ENCODE results near the gene ASNSD1.
"Not testable (repeated sequence)": the region's sequence is repeated elsewhere in the genome, so short reads cannot be mapped to it uniquely, and the experiment has no call there.

The ASNSD1 gene

GRCh38 chr2:189646521-189646920, 14.7 kb upstream of the ASNSD1 start:
- Histone ChIP-seq H3K4me3 (ENCODE audit: low read depth in 1 of 2, low read length in 2 of 2) (no peak overlapping the region), H3K27me3 (ENCODE audit: insufficient read depth, low read length, poor library complexity) (no peaks in the 10 kb centered on the region), H3K79me2 (ENCODE audit: insufficient read depth, low read length) (no peaks in the 10 kb centered on the region), H3K4me2 (ENCODE audit: insufficient read depth, low read length) (no peak overlapping the region), H2AFZ (ENCODE audit: low read depth, low read length) (no peak overlapping the region), H3K36me3 (ENCODE audit: insufficient read depth, low read length) (no peaks in the 10 kb centered on the region), H4K20me1 (ENCODE audit: insufficient read depth, low read length) (no peaks in the 10 kb centered on the region), H3K27ac (ENCODE audit: low read length) (no peak overlapping the region), H3K9me3 (ENCODE audit: insufficient read depth, low read length, severe bottlenecking) (no peaks in the 10 kb centered on the region), H3K4me1 (ENCODE audit: insufficient read depth, low read length) (no peaks in the 10 kb centered on the region), H3K9ac (ENCODE audit: low read depth, low read length) (no peak overlapping the region)
- TF ChIP-seq EZH2 (IDR thresholded peaks at IDR 0.05; ENCODE audit: borderline replicate concordance, low read depth, low read length, severe bottlenecking) (no peak), CTCF (IDR thresholded peaks at IDR 0.05; ENCODE audit: borderline replicate concordance, extremely low read depth, low read length, poor library complexity, severe bottlenecking) (no peak)
- DNase-seq (no peak), ATAC-seq (ENCODE audit: insufficient read depth, low read depth) (no peak)

GRCh38 chr2:189648846-189649509, 12.3 kb upstream of the ASNSD1 start:
- DNase-seq (no peak), ATAC-seq (ENCODE audit: insufficient read depth, low read depth) (no peak)
- H3K36me3 ChIP-seq (ENCODE audit: insufficient read depth, low read length): no peaks in the 10 kb centered on the region
- no peak overlapping the region for H2AFZ ChIP-seq (ENCODE audit: low read depth, low read length)
- TF ChIP-seq EZH2 (IDR thresholded peaks at IDR 0.05; ENCODE audit: borderline replicate concordance, low read depth, low read length, severe bottlenecking) (no peak), CTCF (IDR thresholded peaks at IDR 0.05; ENCODE audit: borderline replicate concordance, extremely low read depth, low read length, poor library complexity, severe bottlenecking) (no peak)
- H3K9me3 ChIP-seq (ENCODE audit: insufficient read depth, low read length, severe bottlenecking): peaks cover 3% of the 10 kb centered on the region
- H3K27me3 ChIP-seq (ENCODE audit: insufficient read depth, low read length, poor library complexity): no peaks in the 10 kb centered on the region
- H4K20me1 ChIP-seq (ENCODE audit: insufficient read depth, low read length): no peaks in the 10 kb centered on the region
- no peaks in the 10 kb centered on the region for H3K79me2 ChIP-seq (ENCODE audit: insufficient read depth, low read length)
- H3K9ac ChIP-seq (ENCODE audit: low read depth, low read length): no peak overlapping the region
- no peak overlapping the region for H3K27ac ChIP-seq (ENCODE audit: low read length)
- H3K4me1 ChIP-seq (ENCODE audit: insufficient read depth, low read length): no peaks in the 10 kb centered on the region
- H3K4me3 ChIP-seq (ENCODE audit: low read depth in 1 of 2, low read length in 2 of 2): no peak overlapping the region
- no peak overlapping the region for H3K4me2 ChIP-seq (ENCODE audit: insufficient read depth, low read length)

GRCh38 chr2:189651284-189651683, 10.0 kb upstream of the ASNSD1 start:
- no peak overlapping the region for H3K9ac ChIP-seq (ENCODE audit: low read depth, low read length)
- TF ChIP-seq CTCF (IDR thresholded peaks at IDR 0.05; ENCODE audit: borderline replicate concordance, extremely low read depth, low read length, poor library complexity, severe bottlenecking) (no peak), EZH2 (IDR thresholded peaks at IDR 0.05; ENCODE audit: borderline replicate concordance, low read depth, low read length, severe bottlenecking) (no peak)
- H3K27ac ChIP-seq (ENCODE audit: low read length): no peak overlapping the region
- no peak overlapping the region for H3K4me3 ChIP-seq (ENCODE audit: low read depth in 1 of 2, low read length in 2 of 2)
- H3K36me3 ChIP-seq (ENCODE audit: insufficient read depth, low read length): no peaks in the 10 kb centered on the region
- no peak for ATAC-seq (ENCODE audit: insufficient read depth, low read depth)
- DNase-seq: no peak
- no peak overlapping the region for H3K4me2 ChIP-seq (ENCODE audit: insufficient read depth, low read length)
- no peaks in the 10 kb centered on the region for H3K27me3 ChIP-seq (ENCODE audit: insufficient read depth, low read length, poor library complexity)
- no peaks in the 10 kb centered on the region for H4K20me1 ChIP-seq (ENCODE audit: insufficient read depth, low read length)
- peaks cover 3% of the 10 kb centered on the region for H3K9me3 ChIP-seq (ENCODE audit: insufficient read depth, low read length, severe bottlenecking)
- H3K79me2 ChIP-seq (ENCODE audit: insufficient read depth, low read length): no peaks in the 10 kb centered on the region
- no peaks in the 10 kb centered on the region for H3K4me1 ChIP-seq (ENCODE audit: insufficient read depth, low read length)
- no peak overlapping the region for H2AFZ ChIP-seq (ENCODE audit: low read depth, low read length)

- H3K27ac ChIP-seq (ENCODE audit: low read length); H4K20me1 ChIP-seq (ENCODE audit: insufficient read depth, low read length); H3K9me3 ChIP-seq (ENCODE audit: insufficient read depth, low read length, severe bottlenecking): not testable (repeated sequence)
Measured at GRCh38 chr2:189653464-189653863, 7.8 kb upstream of the ASNSD1 start.

More at GRCh38 chr2:189653464-189653863, 7.8 kb upstream of the ASNSD1 start:
- not testable (repeated sequence) for H3K4me3 ChIP-seq (ENCODE audit: low read depth in 1 of 2, low read length in 2 of 2); H3K4me2 ChIP-seq (ENCODE audit: insufficient read depth, low read length); DNase-seq; H2AFZ ChIP-seq (ENCODE audit: low read depth, low read length); H3K9ac ChIP-seq (ENCODE audit: low read depth, low read length); ATAC-seq (ENCODE audit: insufficient read depth, low read depth); H3K79me2 ChIP-seq (ENCODE audit: insufficient read depth, low read length); H3K36me3 ChIP-seq (ENCODE audit: insufficient read depth, low read length); H3K27me3 ChIP-seq (ENCODE audit: insufficient read depth, low read length, poor library complexity)
- H3K4me1 ChIP-seq (ENCODE audit: insufficient read depth, low read length): peaks cover 17% of the 10 kb centered on the region
